NOMO-1 treated with dmso at 0.1 percent for 144 hours (cell line): Measurements from ENCODE around the gene RNASEH2A.
A peak's percentile ranks its signal among the peaks of the same experiment; 100 is the strongest.
"Not testable (repeated sequence)": the region's sequence is repeated elsewhere in the genome, so short reads cannot be mapped to it uniquely, and the experiment has no call there.

Source experiments
- DNase-seq: peaks from one replicate; lab custom pipeline; 2025; ENCODE audit not compliant: unreplicated experiment; lab: John Stamatoyannopoulos, UW

RNASEH2A gene

GRCh38 chr19:12825254-12826131 is 19.1 kb downstream of the RNASEH2A start:
- DNase-seq: no peak

GRCh38 chr19:12828494-12828893 is 22.1 kb downstream of the RNASEH2A start:
- no peak for DNase-seq

GRCh38 chr19:12833418-12833737 is 27.0 kb downstream of the RNASEH2A start:
- no peak for DNase-seq

GRCh38 chr19:12833738-12834565 is 27.6 kb downstream of the RNASEH2A start:
- no peak for DNase-seq

GRCh38 chr19:12834566-12834943 is 28.2 kb downstream of the RNASEH2A start, which contains the start of gene RTBDN:
Gene RTBDN (minus strand): TSS chr19:12834579. CDS start chr19:12829979, 4,600 bp downstream.
- DNase-seq: no peak

GRCh38 chr19:12834976-12835757 is 28.8 kb downstream of the RNASEH2A start:
- no peak for DNase-seq

GRCh38 chr19:12836529-12836863 is 30.1 kb downstream of the RNASEH2A start:
- no peak for DNase-seq

- no peak for DNase-seq
These were observed 30.8 kb downstream of the RNASEH2A start for GRCh38 chr19:12837225-12837624.

- DNase-seq: peak; percentile 19
These were observed 31.9 kb downstream of the RNASEH2A start, which contains the start of gene MAST1 for GRCh38 chr19:12838182-12838885. Gene MAST1 (plus strand): TSS chr19:12838515. CDS start chr19:12838573, 58 bp downstream.

GRCh38 chr19:12838886-12839756 is 32.7 kb downstream of the RNASEH2A start:
- no peak for DNase-seq

- no peak for DNase-seq
These were observed 34.0 kb downstream of the RNASEH2A start for GRCh38 chr19:12840091-12841079.

GRCh38 chr19:12841094-12841493 is 34.7 kb downstream of the RNASEH2A start:
- no peak for DNase-seq

GRCh38 chr19:12842511-12842910 is 36.1 kb downstream of the RNASEH2A start:
- no peak for DNase-seq

GRCh38 chr19:12843328-12843727 is 36.9 kb downstream of the RNASEH2A start:
- DNase-seq: no peak

- no peak for DNase-seq
These were observed 37.8 kb downstream of the RNASEH2A start for GRCh38 chr19:12843999-12844732.

- not testable (repeated sequence) for DNase-seq
These were observed 40.2 kb downstream of the RNASEH2A start for GRCh38 chr19:12846613-12847012.

GRCh38 chr19:12847159-12848139 is 41.1 kb downstream of the RNASEH2A start:
- DNase-seq: peak; percentile 75
